Breast epithelium (tissue), 3 donors: ENCODE data around the gene CDH4.
"Not testable (repeated sequence)": the region's sequence is repeated elsewhere in the genome, so short reads cannot be mapped to it uniquely, and the experiment has no call there.

ENCODE experiments used
- CTCF ChIP-seq, 3 donors: fragments of 450-650 bp; IDR thresholded peaks; one replicate each; pipeline ENCODE4 v1.5.1; 2016 to 2017; ENCODE audit warnings: antibody characterized with exemption in 3 of 3, mild to moderate bottlenecking in 3 of 3, moderate library complexity in 3 of 3
- POLR2A ChIP-seq: fragments of 450-650 bp; IDR thresholded peaks from one replicate; pipeline ENCODE4 v1.6.1; 2016; ENCODE audit warnings: antibody characterized with exemption, mild to moderate bottlenecking, moderate library complexity

- TF ChIP-seq CTCF (IDR thresholded peaks at IDR 0.05); POLR2A: not testable (repeated sequence)
Observed at GRCh38 chr20:61854538-61854937, 602.5 kb downstream of the CDH4 start.
